K562 (cell line): Measurements from ENCODE around the gene COX14. TPM values are rescaled to one million over a fixed set of nuclear protein-coding genes. Genes with fewer than 3 reads are reported as not detected.

Experiments used
- CCAR2 ChIP-seq: fragments of 200-400 bp; formaldehyde crosslinking; IDR thresholded peaks from 2 replicates; pipeline ENCODE4 v1.6.1; 2017; ENCODE audit warnings: mild to moderate bottlenecking, low read depth, low read length
- ELF1 ChIP-seq: fragments of 200-800 bp; sonication (Bioruptor generic); IDR thresholded peaks from 2 replicates; pipeline ENCODE4 v1.6.1; 2016; ENCODE audit warnings: missing genetic modification characterization, missing compliant biosample characterization
- ETS1 ChIP-seq: conservative IDR thresholded peaks from 2 replicates; pipeline ENCODE4 v1.6.1; 2011; ENCODE audit warnings: low read depth, mild to moderate bottlenecking, low read length; ENCODE audit not compliant: control insufficient read depth
- FOXK1 ChIP-seq: sonication (generic); formaldehyde crosslinking; IDR thresholded peaks from 2 replicates; pipeline ENCODE4 v1.8.0; 2022; ENCODE audit warnings: missing genetic modification reagents, mild to moderate bottlenecking, borderline replicate concordance
- GTF2A2 ChIP-seq: IDR thresholded peaks from 2 replicates; pipeline ENCODE4 v1.6.1; 2016; ENCODE audit warnings: mild to moderate bottlenecking, missing genetic modification characterization, missing compliant biosample characterization
- LCOR ChIP-seq: sonication (generic); formaldehyde crosslinking; IDR thresholded peaks from 2 replicates; pipeline ENCODE4 v1.8.0; 2022; ENCODE audit warnings: mild to moderate bottlenecking, missing genetic modification reagents
- MAFF ChIP-seq: IDR thresholded peaks from 2 replicates; pipeline ENCODE4 v1.6.1; 2012; ENCODE audit warnings: low read length, improper control_type of control experiment
- PRPF4 ChIP-seq: fragments of 200-400 bp; formaldehyde crosslinking; IDR thresholded peaks from one replicate; pipeline ENCODE4 v1.6.1; 2017; ENCODE audit warnings: low read length, low read depth, mild to moderate bottlenecking; ENCODE audit not compliant: insufficient read depth, poor library complexity, severe bottlenecking
- PTBP1 ChIP-seq: fragments of 200-400 bp; formaldehyde crosslinking; IDR thresholded peaks from 2 replicates; pipeline ENCODE4 v1.6.1; 2017; ENCODE audit warnings: low read depth, low read length
- RREB1 ChIP-seq: fragments of 250-450 bp; sonication (Bioruptor Pico); IDR thresholded peaks from 2 replicates; pipeline ENCODE4 v1.4.0; 2020
- SETDB1 ChIP-seq: IDR thresholded peaks from one replicate; pipeline ENCODE4 v1.6.1; 2012; ENCODE audit warnings: low read length, control low read depth, inconsistent platforms
- TAF7 ChIP-seq: fragments of 450-650 bp; IDR thresholded peaks from 2 replicates; pipeline ENCODE4 v1.6.1; 2016; ENCODE audit warnings: missing genetic modification characterization, missing compliant biosample characterization
- ZC3H11A ChIP-seq: IDR thresholded peaks from 2 replicates; pipeline ENCODE4 v1.6.1; 2012; ENCODE audit warnings: low read depth, low read length, improper control_type of control experiment
- ZFP1 ChIP-seq: fragments of 450-650 bp; formaldehyde crosslinking; IDR thresholded peaks from 2 replicates; pipeline ENCODE4 v1.4.0; 2020; ENCODE audit warnings: mild to moderate bottlenecking, mixed read lengths
- ZFX ChIP-seq: sonication (generic); formaldehyde crosslinking; IDR thresholded peaks from 2 replicates; pipeline ENCODE4 v1.8.0; 2022; ENCODE audit warnings: mild to moderate bottlenecking, missing genetic modification reagents, moderate library complexity
- ZKSCAN3 ChIP-seq: fragments of 250-450 bp; sonication (Bioruptor Pico); IDR thresholded peaks from 2 replicates; pipeline ENCODE4 v1.4.0; 2020
- ZNF134 ChIP-seq: fragments of 250-450 bp; sonication (Bioruptor Pico); conservative IDR thresholded peaks from 2 replicates; pipeline ENCODE4 v1.4.0; 2020
- ZNF212 ChIP-seq: fragments of 450-650 bp; formaldehyde crosslinking; IDR thresholded peaks from 2 replicates; pipeline ENCODE4 v1.4.0; 2020; ENCODE audit warnings: mild to moderate bottlenecking
- ZNF586 ChIP-seq: fragments of 450-650 bp; formaldehyde crosslinking; conservative IDR thresholded peaks from 2 replicates; pipeline ENCODE4 v1.4.0; 2020; ENCODE audit warnings: mild to moderate bottlenecking, moderate library complexity
- ZNF655 ChIP-seq: fragments of 250-450 bp; sonication (Bioruptor Pico); IDR thresholded peaks from 2 replicates; pipeline ENCODE4 v1.5.0; 2021
- ZNF696 ChIP-seq: fragments of 250-450 bp; sonication (Bioruptor Pico); conservative IDR thresholded peaks from 2 replicates; pipeline ENCODE4 v1.4.0; 2020; ENCODE audit warnings: mild to moderate bottlenecking, moderate library complexity
- polyA plus RNA-seq, 8 experiments: library from polyadenylated mRNA; depleted of rRNA in 4 of 8; stranded (reverse) in 5 of 8; unstranded in 3 of 8; fragments of >200 nt; fragmentation: Nextera tagmentation in 2 of 8; fragmentation: Illumina TruSeq in 1 of 8; extraction: Ambion mirVana in 2 of 8; extraction: Trizol in 1 of 8; gene quantifications; 2 replicates each; pipeline versions ENCODE4 v1.2.1 to v1.2.3, GENCODE V29; 2011 to 2014; ENCODE audit warnings: inconsistent platforms in 1 of 8, missing spikeins in 1 of 8
- total RNA-seq, 7 experiments: library from RNA; depleted of rRNA in 6 of 7; stranded (reverse); fragments of >200 nt in 6 of 7; fragmentation: Illumina TruSeq in 2 of 7; extraction: Trizol in 2 of 7; gene quantifications; 2 replicates each; pipeline versions ENCODE4 v1.2.1 to v1.2.3, GENCODE V29; 2011 to 2021; ENCODE audit warnings: low replicate concordance in 1 of 7

The COX14 gene
- total and polyA plus RNA-seq, 9 of the 15 experiments (the other 6 are each of a cell fraction or from before 2014, with no cell fraction given): 44.4 to 269 (median 53.4) TPM

- TF ChIP-seq ZNF655 (CRISPR knock-in tag): no peak
- no peak for TF ChIP-seq ZNF586 (CRISPR knock-in tag)
- no peak for TF ChIP-seq GTF2A2 (tag)
- TF ChIP-seq ETS1: peak; percentile 16; the same call in 1 of the 2 replicates
- no peak; the same call in 1 of the 2 replicates for TF ChIP-seq LCOR (CRISPR knock-in tag)
- TF ChIP-seq ZC3H11A: no peak
- TF ChIP-seq ZNF212 (CRISPR knock-in tag): no peak
- TF ChIP-seq CCAR2: no peak
- TF ChIP-seq ELF1 (tag): peak; percentile 31; the same call in 1 of the 2 replicates
- TF ChIP-seq SETDB1: no peak
- no peak for TF ChIP-seq PTBP1
- no peak for TF ChIP-seq ZFP1
- peak; percentile 60; the same call in 1 of the 2 replicates for TF ChIP-seq RREB1 (CRISPR knock-in tag)
- TF ChIP-seq PRPF4: no peak
- TF ChIP-seq FOXK1 (CRISPR knock-in tag): peak; percentile 24; the same call in 1 of the 2 replicates
- no peak for TF ChIP-seq MAFF
- TF ChIP-seq ZNF134 (CRISPR knock-in tag): no peak
- TF ChIP-seq TAF7 (tag): no peak
- peak; percentile 98 for TF ChIP-seq ZFX (CRISPR knock-in tag)
- TF ChIP-seq ZNF696 (CRISPR knock-in tag): no peak
- TF ChIP-seq ZKSCAN3 (CRISPR knock-in tag): no peak
These were observed 55.2 kb downstream of the COX14 start, which contains the start of gene CERS5 (continued) for GRCh38 chr12:50167049-50167828.
